GDM1 (cell line): ENCODE measurements around the gene PPP2R1A.

Source experiments
- DNase-seq: peaks from one replicate; lab custom pipeline; 2025; lab: John Stamatoyannopoulos, UW

Gene PPP2R1A

DNA sequence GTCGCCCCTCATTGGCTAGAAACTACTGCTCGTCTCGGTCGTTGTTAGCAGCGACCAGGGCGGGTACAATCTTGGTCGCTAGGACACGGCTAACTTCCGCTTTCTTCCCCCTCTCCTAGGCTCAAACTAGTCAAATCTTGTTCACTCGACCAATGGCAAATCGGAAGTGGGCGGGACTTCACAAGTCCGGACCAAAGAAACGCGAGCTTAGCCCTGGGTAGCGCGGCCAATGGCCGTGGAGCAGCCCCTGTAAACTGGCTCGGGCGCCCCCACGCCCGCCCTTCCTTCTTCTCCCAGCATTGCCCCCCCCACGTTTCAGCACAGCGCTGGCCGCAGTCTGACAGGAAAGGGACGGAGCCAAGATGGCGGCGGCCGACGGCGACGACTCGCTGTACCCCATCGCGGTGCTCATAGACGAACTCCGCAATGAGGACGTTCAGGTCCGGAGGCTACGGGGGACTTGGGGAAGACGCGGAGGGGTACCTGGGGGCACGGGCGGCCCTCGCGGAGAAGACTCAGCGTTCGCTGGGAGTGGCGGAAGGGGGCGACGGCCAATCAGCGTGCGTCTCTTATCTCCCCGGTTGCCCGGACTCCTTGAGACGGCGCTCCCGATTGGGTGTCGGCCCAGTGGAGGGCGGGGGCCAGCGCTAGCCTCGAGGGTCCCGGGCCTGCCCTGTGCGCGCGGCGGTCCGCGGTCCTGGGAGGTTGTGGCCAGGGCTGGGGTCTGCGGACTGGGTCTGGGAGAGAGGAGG lies at the start of gene PPP2R1A:
Gene PPP2R1A, plus strand, starts transcription at position 318 of the 752 bp plus-strand sequence. Its CDS starts 45 bp downstream, at position 363.
- DNase-seq: peak; percentile 100

DNA sequence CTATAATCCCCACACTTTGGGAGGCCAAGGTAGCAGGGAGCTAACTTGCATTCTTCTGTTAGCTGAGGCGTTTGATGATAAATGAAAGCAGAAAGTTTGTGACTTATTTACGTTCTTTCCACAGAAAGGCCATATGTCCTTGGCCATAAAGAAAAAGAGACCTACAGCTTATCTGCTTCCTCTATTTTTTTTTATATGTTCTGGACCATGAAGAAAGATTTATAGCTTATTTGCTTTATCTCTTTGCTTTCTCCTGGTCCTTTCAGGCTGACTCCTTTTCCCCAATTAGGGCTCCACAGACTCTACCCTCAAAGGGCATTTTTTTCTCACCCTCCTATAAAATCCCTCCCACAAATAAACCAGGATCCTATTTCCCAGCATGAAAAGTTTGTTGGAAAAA lies 48.6 kb upstream of the PPP2R1A start:
- no peak for DNase-seq

DNA sequence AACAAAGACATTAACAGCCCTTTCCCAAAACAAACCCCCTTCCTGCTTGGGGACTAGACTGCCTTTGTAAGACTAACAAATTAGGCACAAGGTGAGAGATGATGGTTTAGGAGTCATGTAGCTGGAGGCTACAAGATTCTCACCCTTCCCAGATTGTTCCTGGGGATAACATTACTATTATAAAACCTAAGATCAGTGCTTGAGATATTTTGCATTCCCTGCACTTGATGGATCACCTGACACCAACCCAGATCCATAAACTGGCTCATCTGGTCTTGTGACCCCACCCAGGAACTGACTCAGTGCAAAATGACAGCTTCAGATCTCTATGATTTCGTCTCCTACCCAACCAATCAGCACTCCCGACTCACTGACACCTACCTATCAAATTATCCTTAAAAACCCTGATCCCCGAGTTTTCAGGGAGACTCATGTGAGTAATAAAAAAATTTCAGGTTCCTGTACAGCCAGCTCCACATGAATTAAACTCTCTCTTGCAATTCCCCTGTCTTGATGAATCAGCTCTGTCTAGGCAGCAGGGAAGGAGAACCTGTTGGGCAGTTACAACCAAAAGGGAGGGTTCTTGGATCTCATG lies 47.8 kb upstream of the PPP2R1A start:
- DNase-seq: no peak

DNA sequence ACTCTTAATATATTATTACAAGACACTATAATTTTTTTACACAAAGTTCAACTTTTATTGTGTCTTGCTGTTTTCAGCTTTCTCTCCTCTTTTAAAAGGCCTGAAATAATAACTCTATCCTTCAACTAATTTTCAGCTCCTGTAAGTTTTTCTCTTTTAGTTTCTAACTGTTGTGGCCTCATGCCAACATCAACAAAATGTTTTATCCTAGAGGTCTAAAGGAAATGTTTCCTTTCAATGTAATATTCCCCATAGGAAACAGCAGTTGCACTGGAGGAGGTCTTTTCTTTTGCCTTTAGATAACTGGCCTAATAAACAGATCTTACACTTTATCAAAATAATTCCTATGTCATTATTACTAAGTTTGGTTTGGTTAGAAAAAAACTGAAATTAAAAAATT lies 41.6 kb upstream of the PPP2R1A start:
- DNase-seq: no peak

DNA sequence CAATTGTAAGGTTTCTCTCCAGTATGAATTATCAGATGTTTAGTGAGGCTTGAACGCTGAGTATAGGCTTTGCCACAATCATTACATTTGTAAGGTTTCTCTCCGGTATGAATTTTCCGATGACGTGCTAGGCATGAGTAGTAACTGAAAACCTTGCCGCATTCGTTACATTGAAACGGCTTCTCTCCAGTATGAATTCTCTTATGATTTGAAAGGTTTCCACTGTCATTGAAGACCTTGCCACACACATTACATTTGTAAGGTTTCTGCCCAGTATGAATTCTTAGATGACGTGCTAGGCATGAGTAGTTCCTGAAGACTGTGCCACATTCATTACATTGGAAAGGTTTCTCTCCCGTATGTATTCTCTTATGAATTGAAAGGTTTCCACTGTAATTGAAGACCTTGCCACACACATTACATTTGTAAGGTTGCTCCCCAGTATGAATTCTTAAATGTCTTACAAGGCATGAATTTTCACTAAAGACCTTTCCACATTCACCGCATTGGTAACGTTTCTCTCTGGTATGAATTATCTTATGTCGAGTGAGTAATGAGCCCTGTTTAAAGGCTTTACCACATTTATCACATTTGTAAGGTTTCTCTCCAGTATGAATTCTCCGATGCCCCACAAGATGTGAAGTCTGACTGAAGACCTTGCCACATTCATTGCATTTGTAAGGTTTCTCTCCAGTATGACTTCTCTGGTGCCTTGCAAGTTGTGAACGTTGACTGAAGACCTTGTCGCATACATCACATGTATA lies 34.1 kb upstream of the PPP2R1A start:
- no peak for DNase-seq

DNA sequence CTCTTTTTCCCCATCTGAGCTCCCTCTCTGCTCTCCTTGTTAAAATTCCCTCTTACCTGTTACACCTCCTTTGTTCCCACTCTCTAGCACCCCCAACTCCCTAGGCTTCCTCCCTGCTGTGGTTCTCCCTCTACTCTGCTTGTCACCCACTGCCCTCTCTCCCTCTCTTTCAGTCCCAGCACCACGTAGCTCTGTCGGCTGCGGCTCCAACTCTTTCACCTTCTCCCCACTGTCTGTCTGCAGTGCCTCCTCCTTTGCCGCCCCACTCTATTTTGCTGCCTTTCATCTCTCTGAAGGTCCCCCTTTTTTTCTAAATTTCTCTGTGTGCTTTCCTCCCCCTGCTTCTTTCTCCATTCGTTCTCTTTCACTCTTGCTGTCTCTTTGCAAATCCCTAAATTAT lies 19.5 kb upstream of the PPP2R1A start:
- no peak for DNase-seq

DNA sequence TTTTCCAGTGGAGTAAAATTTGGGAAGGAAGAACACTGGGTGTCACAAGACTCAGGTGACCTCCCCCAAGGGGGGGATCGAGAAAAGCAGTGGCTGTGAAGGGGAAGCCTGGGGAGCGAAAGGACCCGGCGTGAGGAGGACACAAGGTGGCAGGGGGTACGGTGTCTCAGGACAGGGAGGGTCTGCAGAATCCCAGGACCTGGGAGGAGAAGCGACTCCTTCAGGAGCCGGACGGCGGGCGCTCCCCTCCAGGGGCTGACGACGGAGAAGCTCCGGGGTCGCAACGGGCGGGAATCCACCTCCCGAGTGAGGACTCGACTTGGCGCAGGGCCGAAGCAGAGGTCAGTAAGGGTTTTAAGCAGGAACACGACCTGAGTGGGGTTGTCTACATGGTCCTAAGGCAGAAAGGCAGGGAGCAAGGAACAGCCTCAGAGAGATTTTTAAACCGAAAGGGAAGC lies 19.0 kb upstream of the PPP2R1A start:
- no peak for DNase-seq

DNA sequence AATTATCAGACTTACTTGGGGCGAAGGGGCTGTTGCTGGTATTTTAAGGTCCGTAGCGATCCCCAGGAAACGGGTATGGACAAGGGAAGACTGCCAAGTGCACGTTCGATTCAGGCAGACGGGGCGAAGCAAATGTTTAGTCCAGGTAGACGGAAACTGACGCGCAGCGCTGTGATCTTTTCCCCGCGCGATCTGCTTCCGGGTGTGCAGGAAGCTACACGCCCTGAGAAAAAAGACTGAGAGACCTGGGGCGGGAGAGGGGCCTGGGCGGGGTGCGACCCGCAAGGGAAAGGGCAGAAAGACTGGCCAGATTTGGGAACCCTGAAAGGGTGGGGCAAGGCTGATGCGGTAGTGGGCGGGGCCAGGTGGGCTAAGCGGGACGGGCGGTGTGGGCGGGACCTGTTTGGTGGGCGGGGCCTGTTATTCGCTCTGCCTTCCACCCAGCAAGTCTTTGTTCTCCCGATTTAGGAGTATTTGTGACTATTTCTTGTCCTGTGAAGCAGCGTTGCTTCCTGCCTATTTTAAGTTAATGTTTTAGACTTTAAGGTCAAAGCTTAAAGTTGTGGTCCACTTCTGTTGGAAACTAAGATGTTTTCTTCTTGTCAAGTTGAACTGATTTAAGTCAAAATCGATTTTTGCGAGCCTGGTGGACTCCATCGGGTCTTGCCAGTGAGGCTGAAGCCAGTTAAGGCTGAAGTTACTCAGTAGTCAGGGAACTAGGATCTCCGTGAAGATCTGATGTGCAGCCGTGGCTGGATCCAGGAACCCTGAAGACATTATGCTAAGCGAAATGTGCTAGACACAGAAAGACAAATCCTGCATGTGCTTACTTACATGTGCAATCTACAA lies 18.3 kb upstream of the PPP2R1A start, which contains the start of gene ZNF836:
Gene ZNF836, minus strand, starts transcription at position 301 of the 849 bp plus-strand sequence. CDS start 3,549 bp downstream, outside the sequence.
- DNase-seq: peak; percentile 47

DNA sequence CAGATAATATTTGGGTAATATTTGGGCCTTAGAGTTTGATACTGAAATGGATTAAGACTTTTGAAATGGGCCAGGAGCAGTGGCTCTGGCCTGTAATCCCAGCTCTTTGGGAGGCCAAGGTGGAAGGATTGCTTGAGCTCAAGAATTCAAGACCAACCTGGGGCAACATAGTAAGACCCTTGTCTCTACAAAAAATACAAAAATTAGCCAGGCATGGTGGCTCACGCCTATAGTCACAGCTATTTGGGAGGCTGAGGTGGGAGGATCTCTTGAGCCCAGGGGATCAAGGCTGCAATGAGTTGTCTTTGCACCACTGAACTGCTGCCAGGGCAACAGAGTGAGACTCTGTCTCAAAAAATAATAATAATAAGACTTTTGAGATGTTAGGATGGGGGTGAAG lies 17.5 kb upstream of the PPP2R1A start:
- no peak for DNase-seq

DNA sequence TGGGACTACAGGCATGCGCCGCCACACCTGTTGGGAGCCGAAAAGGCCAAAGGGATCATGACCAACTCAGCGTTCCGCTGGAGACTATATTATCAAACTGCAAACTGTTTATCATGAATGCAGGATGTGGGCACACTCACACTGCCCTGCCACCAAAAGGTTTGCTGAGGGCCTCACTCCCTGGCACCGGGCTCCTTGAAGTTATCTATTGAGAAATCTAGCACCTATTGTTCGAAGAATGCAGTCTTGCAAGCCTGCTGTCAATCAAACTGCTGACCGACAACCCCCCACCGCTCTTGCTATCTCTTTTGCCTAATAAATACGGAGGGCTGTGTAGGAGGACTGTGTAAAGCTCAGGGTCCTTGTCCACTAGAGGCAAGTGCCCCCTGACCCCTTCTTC lies 13.3 kb upstream of the PPP2R1A start:
- no peak for DNase-seq

DNA sequence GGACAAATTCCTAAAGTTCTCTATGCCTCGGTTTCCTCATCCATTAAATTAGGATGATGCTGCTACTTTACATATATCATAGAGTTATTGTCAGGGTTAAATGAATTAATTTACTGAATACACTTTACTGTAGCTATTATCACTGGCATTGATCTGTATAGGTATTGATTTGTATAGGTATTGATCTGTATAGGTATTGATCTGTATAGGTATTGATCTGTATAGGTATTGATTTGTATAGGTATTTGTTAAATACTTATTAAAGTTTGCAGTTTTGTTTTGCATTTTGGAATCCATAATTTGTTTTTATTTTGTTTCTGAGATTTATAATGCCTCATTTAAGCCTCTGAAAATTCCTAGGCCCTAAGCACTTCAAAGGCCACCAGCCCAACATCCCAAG lies 2.4 kb upstream of the PPP2R1A start:
- no peak for DNase-seq

DNA sequence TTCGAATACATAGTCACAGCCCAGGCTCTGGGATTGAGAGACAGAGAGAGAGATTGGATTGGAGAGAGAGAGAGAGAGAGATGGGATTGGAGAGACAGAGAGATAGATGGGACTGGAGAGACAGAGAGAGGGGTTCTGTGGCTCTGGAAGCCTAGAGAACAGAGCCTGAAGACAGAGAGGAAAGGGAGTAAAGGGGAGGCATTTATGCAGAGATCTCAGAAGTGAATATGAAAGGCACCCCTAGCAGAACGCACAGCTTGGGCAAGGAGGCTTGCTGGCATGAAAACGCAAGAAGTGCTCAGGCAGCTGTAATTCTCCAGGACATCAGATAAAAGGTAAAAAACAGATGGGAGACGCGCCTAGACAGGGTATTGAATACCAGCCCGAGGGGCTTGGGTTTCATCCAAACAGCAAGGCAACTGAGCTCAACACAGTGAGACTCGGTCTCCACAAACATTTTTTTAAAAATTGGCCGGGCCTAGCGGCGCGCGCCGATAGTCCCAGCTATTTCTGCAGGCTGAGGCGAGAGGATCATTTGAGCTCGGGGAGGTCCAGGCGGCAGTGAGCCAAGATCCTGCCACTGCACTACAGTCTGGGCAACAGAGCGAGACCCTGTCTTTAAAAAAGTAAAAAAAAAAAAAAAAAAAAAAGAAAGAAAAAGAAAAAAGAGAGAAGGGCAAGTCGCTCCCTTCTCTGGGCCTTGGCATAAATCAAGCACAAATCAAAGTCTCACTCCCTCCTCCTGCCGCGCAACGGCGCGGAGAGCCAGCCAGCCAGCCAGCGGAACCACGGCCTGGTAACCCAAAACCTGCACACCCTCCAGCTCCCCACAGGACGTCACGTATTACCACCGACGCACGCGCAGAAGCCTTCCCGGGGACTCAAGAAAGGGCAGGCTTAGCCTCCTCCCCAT lies 774 bp upstream of the PPP2R1A start:
- DNase-seq: no peak

DNA sequence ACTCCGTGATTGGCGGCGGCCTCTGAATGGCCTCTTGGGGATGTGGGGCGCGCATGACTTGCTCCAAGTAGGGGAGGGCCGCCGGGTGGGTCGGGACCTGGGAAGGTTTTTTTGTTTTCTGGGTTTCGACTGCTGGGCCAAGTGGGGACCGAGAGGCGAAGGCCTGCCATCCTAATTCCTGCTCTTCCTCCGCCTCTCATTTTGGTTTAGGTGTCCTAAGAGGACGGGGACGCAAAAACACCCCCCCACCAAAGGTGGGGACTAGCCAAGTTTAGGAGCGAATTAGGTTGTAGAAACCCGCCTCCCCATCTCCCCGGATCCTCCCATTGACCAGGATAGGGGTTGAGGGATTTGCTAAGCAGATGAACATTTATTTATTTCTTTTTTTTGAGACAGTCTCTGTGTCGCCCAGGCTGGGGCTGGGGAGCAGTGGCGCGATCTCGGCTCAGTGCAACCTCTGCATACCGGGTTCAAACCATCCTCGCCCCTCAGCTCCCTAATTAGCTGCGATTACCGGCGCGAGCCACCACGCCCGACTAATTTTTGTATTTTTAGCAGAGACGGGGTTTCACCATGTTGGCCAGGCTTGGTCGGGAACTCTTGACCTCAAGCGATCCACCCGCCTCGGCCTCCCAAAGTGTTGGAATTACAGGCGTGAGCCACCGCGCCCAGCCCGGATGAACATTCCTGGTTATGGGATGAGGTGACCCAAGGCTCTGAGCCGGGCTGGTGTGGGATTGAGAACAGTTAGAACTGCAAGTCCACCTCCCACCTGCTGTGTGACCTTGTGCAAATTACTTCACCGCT lies 838 bp downstream of the PPP2R1A start:
- DNase-seq: no peak

DNA sequence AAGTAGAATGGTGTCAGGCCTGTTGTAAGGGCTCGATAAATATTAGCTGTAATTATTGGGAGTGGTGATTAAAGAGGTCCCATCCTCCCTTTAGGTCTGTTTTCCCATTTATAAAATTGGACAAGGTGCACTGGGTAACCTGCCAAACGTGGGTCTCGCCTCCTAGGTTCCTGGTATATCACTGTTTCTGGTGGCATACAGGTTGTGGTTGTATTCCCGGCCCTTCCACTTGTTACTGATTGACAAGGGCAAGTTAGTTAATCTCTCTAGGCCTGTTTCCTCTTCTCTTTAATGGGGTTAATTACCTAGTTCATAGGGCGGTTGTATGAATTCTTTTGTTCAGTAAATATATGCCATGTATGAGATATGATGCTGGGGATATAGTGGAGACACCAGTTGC lies 1.5 kb downstream of the PPP2R1A start:
- DNase-seq: no peak

DNA sequence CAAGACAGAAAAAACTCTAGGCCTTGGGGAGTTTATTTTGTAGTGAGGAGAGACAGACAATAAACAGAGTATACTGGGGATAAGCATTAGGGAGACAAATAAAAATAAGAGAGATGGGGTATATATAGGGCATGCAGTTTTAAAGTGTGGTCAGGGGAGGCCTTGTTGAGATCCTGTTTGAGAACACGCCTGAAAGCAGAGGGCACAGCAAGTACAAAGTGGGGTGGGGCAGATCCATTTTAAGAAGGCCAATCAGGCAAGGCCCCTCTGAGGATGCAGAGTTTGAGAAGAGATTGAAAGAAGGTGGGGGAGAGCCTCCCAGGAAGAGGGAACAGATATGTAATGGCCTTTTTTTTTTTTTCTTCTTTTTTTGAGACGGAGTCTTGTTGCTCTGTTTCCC lies 2.1 kb downstream of the PPP2R1A start:
- no peak for DNase-seq

DNA sequence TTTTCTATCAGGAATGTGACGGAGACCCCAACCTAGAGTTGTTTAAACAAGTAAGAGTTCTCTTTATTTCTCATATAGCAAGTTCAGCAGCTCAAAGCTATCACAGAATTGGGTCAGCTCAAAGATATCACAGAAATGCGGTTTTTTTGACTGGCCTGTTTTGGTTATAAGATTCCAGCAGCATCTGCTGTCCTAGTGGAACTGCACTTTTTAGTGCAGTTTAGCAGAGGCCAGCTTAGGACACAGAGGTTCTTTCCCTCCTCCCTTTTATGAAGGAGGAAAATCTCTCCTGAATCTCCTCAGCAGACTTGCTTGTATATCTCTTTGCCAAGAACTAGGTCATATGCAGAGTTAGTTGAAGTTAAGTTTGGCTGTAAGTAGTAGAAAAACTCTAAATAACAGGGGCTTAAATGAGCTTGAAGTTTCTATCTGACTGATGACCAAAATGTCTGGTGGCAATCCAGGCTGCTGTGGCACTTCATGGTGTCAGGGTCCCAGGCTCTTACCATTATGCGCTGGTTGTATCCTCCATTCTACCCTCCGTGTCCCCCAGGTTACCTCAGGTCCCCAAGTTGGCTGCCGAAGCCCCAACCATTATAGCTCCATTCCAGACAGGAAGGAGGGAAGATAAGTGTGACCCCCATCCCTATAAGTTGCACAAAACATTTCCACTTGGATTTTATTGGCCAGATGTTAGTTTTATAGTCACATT lies 6.6 kb downstream of the PPP2R1A start:
- DNase-seq: no peak

DNA sequence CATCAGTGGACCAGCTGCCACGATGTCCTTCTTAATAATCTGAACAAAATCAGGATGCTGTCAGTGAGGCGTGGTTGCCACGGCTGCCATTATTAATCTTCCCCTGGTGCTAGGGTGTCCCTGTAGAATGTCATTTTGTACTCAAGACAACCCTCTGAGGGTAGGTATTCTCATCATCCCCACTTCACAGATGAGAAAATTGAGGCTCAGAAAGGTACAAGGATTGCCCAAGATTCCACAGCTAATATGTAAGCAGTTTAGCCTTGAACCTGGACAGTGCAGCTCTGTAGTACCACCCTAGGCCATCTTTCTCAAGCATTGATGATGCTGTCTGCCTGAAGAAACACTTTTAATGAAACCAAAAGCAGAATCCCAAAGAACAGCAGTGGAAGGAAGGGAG lies 8.1 kb downstream of the PPP2R1A start:
- DNase-seq: no peak

DNA sequence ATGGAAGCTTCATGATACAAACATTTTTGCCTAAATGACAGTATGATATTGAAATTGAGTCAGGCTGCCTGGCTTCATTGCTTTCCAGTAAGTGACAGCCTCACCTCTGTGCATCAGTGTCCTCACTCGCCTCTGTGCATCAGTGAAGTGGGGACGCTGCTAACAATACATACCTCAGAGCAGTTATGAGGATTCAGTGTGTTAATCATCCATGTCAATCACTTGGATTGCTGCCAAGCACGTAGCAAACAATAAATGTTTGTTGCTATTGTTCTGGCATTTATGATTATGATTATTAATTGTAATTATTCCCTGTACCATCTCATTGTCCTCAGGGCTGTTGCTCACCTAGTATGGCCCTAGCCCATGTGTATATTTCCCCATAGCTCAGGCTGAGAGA lies 8.8 kb downstream of the PPP2R1A start:
- no peak for DNase-seq

DNA sequence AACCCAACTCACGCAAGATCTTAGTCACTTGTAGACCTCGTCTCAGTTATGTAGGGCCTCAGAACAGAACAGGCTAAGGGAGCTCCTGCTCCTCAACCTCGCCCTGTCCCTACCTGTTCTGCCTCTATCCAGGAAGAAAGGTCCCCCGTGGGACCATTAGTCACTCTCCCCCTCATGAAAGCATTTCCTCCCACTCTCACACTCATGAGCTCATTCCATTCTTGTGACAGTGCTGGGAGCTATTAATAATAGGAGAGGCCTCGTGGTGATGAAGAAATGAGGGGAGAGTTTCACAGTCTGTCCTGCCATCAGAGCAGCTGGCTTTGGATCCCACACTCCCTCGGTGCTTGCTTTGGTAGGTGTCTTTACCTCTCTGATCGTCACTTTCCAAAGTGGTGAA lies 10.2 kb downstream of the PPP2R1A start:
- no peak for DNase-seq
